ENCODE data around the gene ATL1. TPM values are rescaled to one million over a fixed set of nuclear protein-coding genes. Genes with fewer than 3 reads are reported as not detected.
A peak's percentile ranks its signal among the peaks of the same experiment; 100 is the strongest.
"Not testable (repeated sequence)": the region's sequence is repeated elsewhere in the genome, so short reads cannot be mapped to it uniquely, and the experiment has no call there.

The ATL1 gene
- total RNA-seq, 2 donors from 2014 or later: 0.88 to 1.7 TPM

- H3K9ac ChIP-seq (ENCODE audit: extremely low read depth, low read length, poor library complexity, severe bottlenecking): no peak overlapping the region
- H3K9me3 ChIP-seq (ENCODE audit: control insufficient read depth, low read length): no peaks in the 10 kb centered on the region
- WGBS, 2 experiments (ENCODE audit: insufficient coverage in 1 of 2, insufficient read length in 1 of 2): 93% methylated on average over 1 of the region's 1 CpG; no CpG with 5 or more reads in 1 of the 2 experiments
- H3K27ac ChIP-seq (ENCODE audit: low read depth, low read length): no peak overlapping the region
- Mint-ChIP-seq H3K27me3 (ENCODE audit: insufficient read depth) (no peaks in the 10 kb centered on the region), H3K36me3 (ENCODE audit: low read depth) (no peaks in the 10 kb centered on the region), H3K4me3 (no peak overlapping the region), H3K27ac (no peak overlapping the region), H3K4me1 (no peaks in the 10 kb centered on the region), H3K9me3 (no peaks in the 10 kb centered on the region)
- DNase-seq: no peak
- H3K4me3 ChIP-seq (ENCODE audit: low read length): no peak overlapping the region
- H3K36me3 ChIP-seq (ENCODE audit: control insufficient read depth, insufficient read depth, low read length): no peaks in the 10 kb centered on the region
- no peak for TF ChIP-seq CTCF (conservative IDR thresholded peaks at IDR 0.05)
- H3K4me1 ChIP-seq (ENCODE audit: control insufficient read depth, insufficient read depth, low read length): no peaks in the 10 kb centered on the region
- no peaks in the 10 kb centered on the region for H3K27me3 ChIP-seq (ENCODE audit: control insufficient read depth, insufficient read depth, low read length, poor library complexity, severe bottlenecking)
These were observed 64.5 kb downstream of the ATL1 start for GRCh38 chr14:50624447-50624846.

GRCh38 chr14:50624947-50625346 is 65.0 kb downstream of the ATL1 start:
- H3K27ac Mint-ChIP-seq; H3K27me3 Mint-ChIP-seq (ENCODE audit: insufficient read depth): not testable (repeated sequence)

GRCh38 chr14:50631408-50631821 is 71.5 kb downstream of the ATL1 start:
- 86 to 91% methylated on average over 2 to 4 of the region's 4 CpGs for WGBS, 2 experiments (ENCODE audit: insufficient coverage in 1 of 2, insufficient read length in 1 of 2)
- TF ChIP-seq CTCF (conservative IDR thresholded peaks at IDR 0.05): no peak
- no peaks in the 10 kb centered on the region for H3K9me3 Mint-ChIP-seq
- H3K4me1 ChIP-seq (ENCODE audit: control insufficient read depth, insufficient read depth, low read length): no peaks in the 10 kb centered on the region
- H3K36me3 Mint-ChIP-seq (ENCODE audit: low read depth): peaks cover 5% of the 10 kb centered on the region
- H3K27me3 Mint-ChIP-seq (ENCODE audit: insufficient read depth): no peaks in the 10 kb centered on the region
- no peaks in the 10 kb centered on the region for H3K4me1 Mint-ChIP-seq
- no peak overlapping the region for H3K4me3 Mint-ChIP-seq
- H3K27ac ChIP-seq (ENCODE audit: low read depth, low read length): peak overlapping the region; percentile 36
- H3K9me3 ChIP-seq (ENCODE audit: control insufficient read depth, low read length): no peaks in the 10 kb centered on the region
- peaks cover 8% of the 10 kb centered on the region for H3K36me3 ChIP-seq (ENCODE audit: control insufficient read depth, insufficient read depth, low read length)
- no peak for DNase-seq
- H3K9ac ChIP-seq (ENCODE audit: extremely low read depth, low read length, poor library complexity, severe bottlenecking): no peak overlapping the region
- H3K27me3 ChIP-seq (ENCODE audit: control insufficient read depth, insufficient read depth, low read length, poor library complexity, severe bottlenecking): no peaks in the 10 kb centered on the region
- no peak overlapping the region for H3K4me3 ChIP-seq (ENCODE audit: low read length)
- no peak overlapping the region for H3K27ac Mint-ChIP-seq

More at GRCh38 chr14:50624947-50625346, 65.0 kb downstream of the ATL1 start:
- H3K36me3 ChIP-seq (ENCODE audit: control insufficient read depth, insufficient read depth, low read length); H3K4me3 ChIP-seq (ENCODE audit: low read length); H3K4me3 Mint-ChIP-seq; H3K9me3 ChIP-seq (ENCODE audit: control insufficient read depth, low read length); H3K27me3 ChIP-seq (ENCODE audit: control insufficient read depth, insufficient read depth, low read length, poor library complexity, severe bottlenecking); DNase-seq; H3K27ac ChIP-seq (ENCODE audit: low read depth, low read length); H3K4me1 Mint-ChIP-seq; H3K36me3 Mint-ChIP-seq (ENCODE audit: low read depth); H3K9ac ChIP-seq (ENCODE audit: extremely low read depth, low read length, poor library complexity, severe bottlenecking); H3K9me3 Mint-ChIP-seq; H3K4me1 ChIP-seq (ENCODE audit: control insufficient read depth, insufficient read depth, low read length): not testable (repeated sequence)
- WGBS, 2 experiments (ENCODE audit: insufficient coverage in 1 of 2, insufficient read length in 1 of 2): 93 to 100% methylated on average over 3 to 4 of the region's 4 CpGs

GRCh38 chr14:50633954-50634353 is 74.0 kb downstream of the ATL1 start:
- H3K27ac ChIP-seq (ENCODE audit: low read depth, low read length): no peak overlapping the region
- WGBS, 2 experiments (ENCODE audit: insufficient coverage in 1 of 2, insufficient read length in 1 of 2): 83 to 94% methylated on average over 2 to 4 of the region's 4 CpGs
- no peak overlapping the region for H3K27ac Mint-ChIP-seq
- H3K9me3 ChIP-seq (ENCODE audit: control insufficient read depth, low read length): no peaks in the 10 kb centered on the region
- H3K36me3 Mint-ChIP-seq (ENCODE audit: low read depth): peaks cover 10% of the 10 kb centered on the region
- TF ChIP-seq CTCF (conservative IDR thresholded peaks at IDR 0.05): no peak
- H3K9ac ChIP-seq (ENCODE audit: extremely low read depth, low read length, poor library complexity, severe bottlenecking): no peak overlapping the region
- no peak overlapping the region for H3K4me3 ChIP-seq (ENCODE audit: low read length)
- DNase-seq: no peak
- no peaks in the 10 kb centered on the region for H3K9me3 Mint-ChIP-seq
- no peaks in the 10 kb centered on the region for H3K4me1 Mint-ChIP-seq
- peaks cover 9% of the 10 kb centered on the region for H3K36me3 ChIP-seq (ENCODE audit: control insufficient read depth, insufficient read depth, low read length)
- no peaks in the 10 kb centered on the region for H3K27me3 Mint-ChIP-seq (ENCODE audit: insufficient read depth)
- H3K4me3 Mint-ChIP-seq: no peak overlapping the region
- H3K27me3 ChIP-seq (ENCODE audit: control insufficient read depth, insufficient read depth, low read length, poor library complexity, severe bottlenecking): no peaks in the 10 kb centered on the region
- H3K4me1 ChIP-seq (ENCODE audit: control insufficient read depth, insufficient read depth, low read length): no peaks in the 10 kb centered on the region
